ENCODE results near the gene ARHGEF7.

The ARHGEF7 gene

DNA sequence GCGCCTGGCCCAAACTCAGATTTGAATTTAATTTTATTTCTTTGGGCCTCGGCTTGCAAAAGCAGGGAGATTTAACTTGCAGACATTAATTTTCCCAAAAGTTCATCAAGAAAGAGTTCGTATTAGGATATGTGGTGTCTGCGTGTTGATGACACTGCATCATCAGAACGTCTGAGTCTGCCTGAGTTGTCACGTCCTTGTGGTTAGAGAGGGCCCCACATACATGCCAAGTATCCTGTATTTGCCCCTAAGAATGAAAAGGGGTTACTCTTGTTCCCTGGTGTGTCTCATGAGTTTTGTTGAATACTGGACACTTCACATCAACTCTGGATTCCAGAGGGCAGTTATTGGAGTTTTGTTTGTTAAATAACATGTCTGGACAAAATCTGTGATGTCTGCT lies 199.7 kb downstream of the ARHGEF7 start:
- no peaks in the 10 kb centered on the region for H3K9me3 ChIP-seq (ENCODE audit: control insufficient read depth, insufficient read depth, low read length)
- H3K4me1 ChIP-seq (ENCODE audit: control insufficient read depth, insufficient read depth, low read length), result no peaks in the 10 kb centered on the region
- H3K4me3 ChIP-seq (ENCODE audit: low read depth, low read length), result no peak overlapping the region
- no peak overlapping the region for H3K9ac ChIP-seq (ENCODE audit: low read depth, low read length)
- no peaks in the 10 kb centered on the region for H3K27me3 ChIP-seq (ENCODE audit: control insufficient read depth, insufficient read depth, low read length)
- H3K36me3 ChIP-seq (ENCODE audit: control insufficient read depth, insufficient read depth, low read length), result peaks cover 7% of the 10 kb centered on the region

DNA sequence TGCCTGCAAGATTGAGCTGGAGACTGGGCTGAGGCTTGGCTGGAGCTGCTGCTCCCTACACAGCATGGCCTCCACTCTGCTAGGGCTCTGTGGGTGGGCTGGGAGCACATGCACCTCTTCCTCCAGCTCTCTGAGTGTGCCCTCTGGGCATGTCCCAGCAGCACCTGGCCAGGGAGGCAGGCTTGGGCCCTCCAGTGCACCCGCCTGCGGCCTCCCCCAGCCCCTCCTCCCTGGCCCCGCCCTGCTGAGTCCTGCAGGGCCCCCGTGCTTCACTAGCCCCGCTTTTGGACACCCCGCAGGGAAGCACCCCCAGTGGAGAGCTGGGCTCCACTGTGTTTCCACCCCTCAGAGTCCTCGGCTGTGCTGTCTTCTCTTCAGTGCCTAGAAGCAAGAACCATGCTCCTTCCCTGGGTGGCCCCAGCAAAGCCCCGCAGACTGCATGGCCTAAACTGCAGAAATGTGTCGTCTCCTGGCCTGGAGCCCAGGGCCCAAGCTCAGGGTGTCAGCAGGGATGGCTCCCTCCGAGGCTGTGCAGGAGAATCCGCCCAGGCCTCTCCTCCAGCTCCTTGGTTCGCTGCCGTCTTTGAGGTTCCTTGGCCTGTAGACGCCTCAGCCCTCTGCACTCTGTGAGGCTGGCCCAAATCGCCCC lies 200.4 kb downstream of the ARHGEF7 start:
- Histone ChIP-seq H3K9me3 (ENCODE audit: control insufficient read depth, insufficient read depth, low read length) (no peaks in the 10 kb centered on the region), H3K36me3 (ENCODE audit: control insufficient read depth, insufficient read depth, low read length) (peaks cover 7% of the 10 kb centered on the region), H3K4me3 (ENCODE audit: low read depth, low read length) (no peak overlapping the region), H3K27me3 (ENCODE audit: control insufficient read depth, insufficient read depth, low read length) (no peaks in the 10 kb centered on the region), H3K4me1 (ENCODE audit: control insufficient read depth, insufficient read depth, low read length) (no peaks in the 10 kb centered on the region), H3K9ac (ENCODE audit: low read depth, low read length) (no peak overlapping the region)

DNA sequence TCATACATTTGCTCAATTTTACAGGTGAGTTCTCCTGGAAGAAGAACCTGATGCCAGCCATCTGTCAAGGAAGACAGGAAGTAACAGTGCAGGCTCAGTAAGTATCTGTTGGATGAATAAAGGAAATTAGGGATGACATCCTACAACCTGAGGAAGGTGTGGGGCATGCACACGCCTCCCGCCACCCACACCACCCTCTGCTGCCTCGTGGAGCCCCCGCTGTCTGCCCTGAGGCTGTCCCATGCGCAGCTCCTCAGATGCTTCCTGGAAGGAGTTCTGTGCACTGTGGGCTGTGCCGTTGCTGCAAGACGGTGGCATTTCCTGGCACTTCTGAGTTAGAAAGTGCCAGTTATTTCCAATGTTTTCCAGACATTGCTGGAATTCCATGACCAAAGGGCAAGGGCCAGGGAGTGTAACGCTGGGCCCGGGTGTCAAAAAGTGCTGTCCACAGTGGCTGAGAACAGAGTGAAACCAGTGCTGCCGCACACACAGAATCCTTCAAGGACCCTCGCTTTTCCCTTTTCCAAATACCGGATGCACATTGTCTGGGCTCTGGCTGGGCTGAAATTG lies 201.1 kb downstream of the ARHGEF7 start:
- Histone ChIP-seq H3K9me3 (ENCODE audit: control insufficient read depth, insufficient read depth, low read length) (no peaks in the 10 kb centered on the region), H3K36me3 (ENCODE audit: control insufficient read depth, insufficient read depth, low read length) (peaks cover 7% of the 10 kb centered on the region), H3K4me1 (ENCODE audit: control insufficient read depth, insufficient read depth, low read length) (no peaks in the 10 kb centered on the region), H3K4me3 (ENCODE audit: low read depth, low read length) (no peak overlapping the region), H3K27me3 (ENCODE audit: control insufficient read depth, insufficient read depth, low read length) (no peaks in the 10 kb centered on the region), H3K9ac (ENCODE audit: low read depth, low read length) (no peak overlapping the region)

DNA sequence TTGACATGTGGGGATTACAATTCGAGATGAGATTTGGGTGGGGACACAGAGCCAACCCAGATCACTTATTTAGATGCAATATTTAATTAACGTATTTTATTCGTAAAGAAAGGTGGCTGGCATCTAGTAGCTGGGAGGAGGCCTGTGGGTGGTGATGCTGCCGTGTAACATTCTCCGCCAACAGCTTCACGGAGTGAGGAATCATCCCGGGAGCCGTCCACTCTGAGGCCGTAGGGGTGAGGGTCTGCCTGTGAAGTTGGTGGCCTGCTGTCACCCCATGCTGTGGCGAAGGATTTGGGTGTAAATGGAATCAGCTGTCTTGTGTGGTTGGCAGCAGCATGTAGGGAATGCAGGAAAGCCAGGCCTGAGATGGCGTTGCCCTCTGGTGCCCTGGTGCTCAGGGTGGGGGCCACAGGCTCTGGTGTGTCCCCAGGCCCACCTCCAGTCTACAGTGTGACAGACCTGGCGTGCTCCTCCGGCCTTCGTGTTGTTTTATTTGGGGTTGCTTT lies 202.0 kb downstream of the ARHGEF7 start:
- Histone ChIP-seq H3K27me3 (ENCODE audit: control insufficient read depth, insufficient read depth, low read length) (no peaks in the 10 kb centered on the region), H3K4me1 (ENCODE audit: control insufficient read depth, insufficient read depth, low read length) (no peaks in the 10 kb centered on the region), H3K9ac (ENCODE audit: low read depth, low read length) (no peak overlapping the region), H3K9me3 (ENCODE audit: control insufficient read depth, insufficient read depth, low read length) (no peaks in the 10 kb centered on the region), H3K4me3 (ENCODE audit: low read depth, low read length) (no peak overlapping the region), H3K36me3 (ENCODE audit: control insufficient read depth, insufficient read depth, low read length) (peaks cover 7% of the 10 kb centered on the region)

DNA sequence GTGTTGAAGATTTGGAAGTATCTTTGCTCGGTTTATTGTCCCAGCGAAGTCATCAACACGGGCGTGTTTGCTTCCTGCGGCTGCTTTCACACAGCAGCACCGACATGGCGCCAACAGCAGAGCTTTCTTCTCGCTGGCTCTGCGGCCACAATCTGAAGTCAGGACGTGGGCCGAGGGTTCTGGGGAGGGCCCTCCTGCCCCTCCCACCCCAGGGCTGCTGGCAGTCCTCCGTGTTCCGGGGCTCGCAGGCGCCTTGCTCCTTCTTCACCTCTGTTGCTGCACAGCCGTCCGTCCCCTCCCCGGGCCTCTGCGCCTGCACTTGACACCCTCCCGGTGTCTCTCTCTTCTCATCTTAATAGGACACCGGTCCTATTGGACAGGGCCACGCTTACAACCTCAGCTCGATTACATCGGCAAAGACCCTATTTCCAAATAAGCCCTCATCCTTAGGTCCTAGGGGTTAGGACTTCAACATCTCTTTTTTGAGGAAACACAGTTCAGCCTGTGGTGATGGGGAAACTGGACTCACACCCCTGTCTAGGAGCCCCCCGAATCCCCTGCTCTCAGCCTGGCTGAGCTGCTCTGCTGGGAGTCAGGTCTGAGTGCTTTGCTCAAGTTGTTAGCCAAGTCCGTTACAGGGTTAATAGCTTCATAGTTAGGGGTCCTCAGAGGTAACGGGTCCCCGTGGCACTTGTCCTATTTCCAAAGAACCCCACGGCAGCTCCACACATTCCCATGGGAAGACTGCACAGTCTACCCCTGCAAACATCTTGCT lies 202.6 kb downstream of the ARHGEF7 start:
- H3K9me3 ChIP-seq (ENCODE audit: control insufficient read depth, insufficient read depth, low read length), result no peaks in the 10 kb centered on the region
- H3K9ac ChIP-seq (ENCODE audit: low read depth, low read length), result no peak overlapping the region
- H3K27me3 ChIP-seq (ENCODE audit: control insufficient read depth, insufficient read depth, low read length), result no peaks in the 10 kb centered on the region
- peaks cover 7% of the 10 kb centered on the region for H3K36me3 ChIP-seq (ENCODE audit: control insufficient read depth, insufficient read depth, low read length)
- H3K4me3 ChIP-seq (ENCODE audit: low read depth, low read length), result no peak overlapping the region
- no peaks in the 10 kb centered on the region for H3K4me1 ChIP-seq (ENCODE audit: control insufficient read depth, insufficient read depth, low read length)

DNA sequence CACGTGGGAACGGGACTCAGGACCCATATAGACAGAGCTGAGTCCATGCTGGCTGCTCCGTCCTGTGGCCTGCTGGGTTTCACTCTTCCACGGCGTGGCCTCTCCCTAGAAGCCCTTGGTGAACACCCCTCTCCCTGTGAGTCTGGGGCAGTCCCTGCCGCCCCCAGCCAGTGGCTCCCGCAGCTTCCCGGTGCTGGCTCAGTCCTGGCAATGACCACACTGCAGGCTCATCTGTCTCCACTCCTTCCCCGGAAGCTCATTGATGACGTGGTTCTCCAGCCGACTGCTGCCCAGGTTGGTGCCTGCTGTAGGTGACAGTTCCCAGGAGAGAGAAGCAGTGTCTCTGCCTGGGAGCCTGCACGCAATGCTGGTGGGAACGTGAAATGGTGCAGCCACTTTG lies 203.3 kb downstream of the ARHGEF7 start:
- Histone ChIP-seq H3K9ac (ENCODE audit: low read depth, low read length) (no peak overlapping the region), H3K4me1 (ENCODE audit: control insufficient read depth, insufficient read depth, low read length) (no peaks in the 10 kb centered on the region), H3K9me3 (ENCODE audit: control insufficient read depth, insufficient read depth, low read length) (no peaks in the 10 kb centered on the region), H3K27me3 (ENCODE audit: control insufficient read depth, insufficient read depth, low read length) (no peaks in the 10 kb centered on the region), H3K36me3 (ENCODE audit: control insufficient read depth, insufficient read depth, low read length) (peaks cover 7% of the 10 kb centered on the region), H3K4me3 (ENCODE audit: low read depth, low read length) (no peak overlapping the region)

DNA sequence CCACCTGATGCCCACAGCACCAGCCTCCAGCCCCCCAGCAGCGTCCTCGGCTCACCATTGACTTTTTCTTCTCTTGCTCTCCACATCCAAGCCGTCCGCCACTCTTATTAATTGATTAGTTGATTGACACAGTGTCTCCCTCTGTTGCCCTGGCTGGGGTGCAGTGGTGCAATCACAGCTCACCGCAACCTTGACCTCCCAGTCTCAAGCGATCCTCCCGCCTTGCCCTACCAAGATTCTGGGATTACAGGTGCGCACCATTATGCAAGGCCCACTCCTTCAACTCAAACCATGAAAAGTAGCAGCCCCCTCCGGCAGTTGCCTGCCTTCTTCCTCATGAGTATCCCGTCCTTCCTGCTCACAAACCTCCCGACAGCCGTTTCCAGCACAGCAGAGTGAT lies 204.4 kb downstream of the ARHGEF7 start:
- Histone ChIP-seq H3K36me3 (ENCODE audit: control insufficient read depth, insufficient read depth, low read length) (peaks cover 7% of the 10 kb centered on the region), H3K9ac (ENCODE audit: low read depth, low read length) (no peak overlapping the region), H3K9me3 (ENCODE audit: control insufficient read depth, insufficient read depth, low read length) (no peaks in the 10 kb centered on the region), H3K27me3 (ENCODE audit: control insufficient read depth, insufficient read depth, low read length) (no peaks in the 10 kb centered on the region), H3K4me1 (ENCODE audit: control insufficient read depth, insufficient read depth, low read length) (no peaks in the 10 kb centered on the region), H3K4me3 (ENCODE audit: low read depth, low read length) (no peak overlapping the region)

DNA sequence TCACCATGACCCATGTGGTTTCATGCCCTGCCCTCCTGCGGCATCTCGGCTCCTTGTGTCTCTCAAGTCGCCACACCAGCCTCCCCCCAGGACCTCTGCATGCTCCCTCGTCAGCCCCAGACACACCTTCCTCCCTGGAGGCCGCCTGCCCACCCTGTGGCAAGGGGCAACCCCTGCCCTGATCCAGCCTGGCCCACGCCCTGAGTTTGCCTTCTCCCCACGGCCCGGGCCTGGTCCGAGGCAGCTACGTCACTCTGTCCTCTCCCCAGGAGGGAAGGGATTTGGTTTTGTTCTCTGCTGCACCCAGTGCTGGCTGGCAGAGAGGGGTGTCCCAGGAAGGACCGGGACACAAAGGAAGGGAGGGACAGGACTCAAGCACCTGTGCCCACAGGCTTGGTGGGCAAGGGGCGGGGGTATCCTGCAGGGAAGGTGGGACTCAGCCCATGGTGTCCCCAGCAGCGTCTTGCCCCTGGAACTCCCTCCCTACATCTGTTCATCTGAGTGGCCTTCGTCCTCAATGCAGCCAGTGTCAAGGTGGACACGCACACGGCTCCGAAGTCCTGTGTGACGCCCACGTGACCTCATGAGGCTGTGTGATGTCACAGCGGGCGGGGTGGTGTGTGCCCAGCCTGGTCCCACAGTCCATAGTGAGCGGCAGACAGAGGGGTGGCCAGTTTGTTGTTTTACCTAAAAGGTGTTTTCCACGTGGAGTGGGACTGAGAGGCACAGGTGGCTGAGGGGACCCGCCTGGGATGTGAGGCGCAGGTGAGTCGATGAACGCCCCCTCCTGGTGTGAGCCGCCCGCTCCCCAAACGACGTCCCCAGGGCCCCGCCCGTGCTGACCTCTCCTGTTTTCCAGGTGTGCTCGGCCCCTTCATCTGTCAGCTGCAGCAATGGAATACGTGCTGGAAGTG lies 205.1 kb downstream of the ARHGEF7 start, which contains the start of gene TEX29:
Gene TEX29 (plus strand): TSS at position 645 of the 914 bp plus-strand sequence. CDS start 249 bp downstream, at position 894.
- H3K4me3 ChIP-seq (ENCODE audit: low read depth, low read length), result no peak within 1 kb of the TSS
- no peaks in the 10 kb centered on the region for H3K9me3 ChIP-seq (ENCODE audit: control insufficient read depth, insufficient read depth, low read length)
- no peaks in the 10 kb centered on the region for H3K27me3 ChIP-seq (ENCODE audit: control insufficient read depth, insufficient read depth, low read length)
- H3K9ac ChIP-seq (ENCODE audit: low read depth, low read length), result no peak within 1 kb of the TSS
- H3K4me1 ChIP-seq (ENCODE audit: control insufficient read depth, insufficient read depth, low read length), result no peaks in the 10 kb centered on the region
- peaks cover 7% of the 10 kb centered on the region for H3K36me3 ChIP-seq (ENCODE audit: control insufficient read depth, insufficient read depth, low read length)

DNA sequence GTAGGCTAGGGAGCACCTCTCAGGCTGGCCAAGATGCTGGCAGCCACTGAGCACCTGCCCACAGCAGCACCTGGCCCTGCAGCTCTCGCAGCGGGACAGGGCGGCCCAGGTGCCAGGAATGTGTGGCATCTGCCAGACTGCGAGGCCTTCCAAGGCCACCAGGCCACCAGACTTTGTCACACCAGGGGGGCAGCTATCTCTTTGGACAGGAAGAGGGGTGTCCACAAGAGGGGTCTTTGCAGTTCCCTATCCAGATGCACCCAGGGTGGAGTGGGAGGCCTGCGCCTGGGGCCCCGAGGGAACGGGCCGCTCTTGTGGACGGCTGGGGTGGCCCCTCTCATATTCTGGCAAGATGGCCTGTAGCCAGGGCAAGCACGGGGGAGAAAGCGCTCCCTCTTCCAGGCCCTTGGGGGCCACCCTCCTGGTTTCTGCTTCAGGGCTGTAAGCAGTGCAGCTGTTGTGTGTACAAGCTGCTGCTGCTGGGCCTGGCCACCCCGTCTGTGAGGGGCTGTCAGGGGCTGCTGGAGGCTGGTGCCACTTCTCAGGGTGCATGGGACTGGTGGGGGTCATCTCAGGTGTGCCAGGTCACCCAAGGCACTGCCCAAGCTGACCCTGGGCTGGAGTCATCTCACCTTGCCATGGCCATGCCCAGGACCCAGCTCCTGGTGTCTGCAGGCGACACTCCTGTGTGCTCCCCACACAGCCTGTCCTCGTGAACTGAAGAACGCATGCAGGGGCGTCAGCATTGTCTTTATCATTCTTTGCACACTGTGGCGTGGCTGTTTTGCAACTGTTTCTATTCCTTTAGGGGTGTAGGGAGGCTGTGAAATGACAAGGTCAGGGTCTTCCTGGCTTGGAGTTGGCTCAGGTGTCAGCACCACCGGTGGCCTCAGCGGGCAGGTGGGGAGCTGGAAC lies 207.1 kb downstream of the ARHGEF7 start:
- H3K4me3 ChIP-seq (ENCODE audit: low read depth, low read length), result no peak overlapping the region
- H3K27me3 ChIP-seq (ENCODE audit: control insufficient read depth, insufficient read depth, low read length), result no peaks in the 10 kb centered on the region
- H3K36me3 ChIP-seq (ENCODE audit: control insufficient read depth, insufficient read depth, low read length), result no peaks in the 10 kb centered on the region
- no peaks in the 10 kb centered on the region for H3K9me3 ChIP-seq (ENCODE audit: control insufficient read depth, insufficient read depth, low read length)
- H3K4me1 ChIP-seq (ENCODE audit: control insufficient read depth, insufficient read depth, low read length), result no peaks in the 10 kb centered on the region
- H3K9ac ChIP-seq (ENCODE audit: low read depth, low read length), result no peak overlapping the region

DNA sequence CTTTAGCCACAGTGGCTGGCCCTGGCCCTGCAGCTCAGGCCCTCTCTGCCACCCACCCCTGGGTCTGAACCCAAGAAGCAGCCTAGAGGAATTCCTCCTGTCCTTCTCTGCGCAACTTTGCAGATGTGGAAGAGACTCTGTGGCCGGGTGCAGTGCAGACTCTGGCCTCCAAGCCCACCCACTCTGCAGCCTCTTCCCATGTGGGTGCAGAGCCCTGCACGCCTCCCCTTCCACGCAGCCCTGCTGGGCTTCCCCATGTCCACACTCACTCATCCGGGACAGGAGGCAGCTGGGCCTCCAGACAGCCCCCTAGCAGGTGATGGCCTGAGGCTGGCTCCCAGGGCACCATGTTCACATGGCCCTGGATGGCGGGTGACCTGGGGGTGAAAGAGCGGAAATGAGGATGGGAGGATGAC lies 207.8 kb downstream of the ARHGEF7 start:
- Histone ChIP-seq H3K4me3 (ENCODE audit: low read depth, low read length) (no peak overlapping the region), H3K36me3 (ENCODE audit: control insufficient read depth, insufficient read depth, low read length) (no peaks in the 10 kb centered on the region), H3K9me3 (ENCODE audit: control insufficient read depth, insufficient read depth, low read length) (no peaks in the 10 kb centered on the region), H3K27me3 (ENCODE audit: control insufficient read depth, insufficient read depth, low read length) (no peaks in the 10 kb centered on the region), H3K4me1 (ENCODE audit: control insufficient read depth, insufficient read depth, low read length) (no peaks in the 10 kb centered on the region), H3K9ac (ENCODE audit: low read depth, low read length) (no peak overlapping the region)
